H9 (cell line): ENCODE data around the gene PDE2A. TPM values are rescaled to one million over a fixed set of nuclear protein-coding genes. Genes with fewer than 3 reads are reported as not detected.

Experiments used
- DNase-seq: peaks from one replicate; pipeline ENCODE4 v3.0.0-alpha.2; 2017
- H2AFZ ChIP-seq: one replicate; pipeline ENCODE4 v1.6.1; 2013; ENCODE audit warnings: mild to moderate bottlenecking, low read length, control low read depth, moderate library complexity
- H2AK5ac ChIP-seq: 2 replicates; pipeline ENCODE4 v1.6.1; 2013; ENCODE audit warnings: low read length, control low read depth, mixed read lengths; ENCODE audit not compliant: insufficient read length
- H2BK120ac ChIP-seq: one replicate; pipeline ENCODE4 v1.6.1; 2013; ENCODE audit warnings: low read depth, mild to moderate bottlenecking, low read length, control low read depth, inconsistent platforms; ENCODE audit not compliant: poor library complexity, severe bottlenecking
- H2BK12ac ChIP-seq: 2 replicates; pipeline ENCODE4 v1.6.1; 2013; ENCODE audit warnings: low read length, control low read depth, mixed read lengths, low read depth; ENCODE audit not compliant: insufficient read length
- H2BK15ac ChIP-seq: 2 replicates; pipeline ENCODE4 v1.6.1; 2013; ENCODE audit warnings: low read depth, low read length, control low read depth
- H2BK20ac ChIP-seq: one replicate; pipeline ENCODE4 v1.6.1; 2013; ENCODE audit warnings: low read depth, mild to moderate bottlenecking, low read length, control low read depth, inconsistent platforms; ENCODE audit not compliant: poor library complexity, severe bottlenecking
- H2BK5ac ChIP-seq: 2 replicates; pipeline ENCODE4 v1.6.1; 2013; ENCODE audit warnings: low read length, control low read depth, mixed read lengths; ENCODE audit not compliant: insufficient read length
- H3K14ac ChIP-seq: 2 replicates; pipeline ENCODE4 v1.6.1; 2013; ENCODE audit warnings: low read length, control low read depth; ENCODE audit not compliant: insufficient read depth
- H3K18ac ChIP-seq: 2 replicates; pipeline ENCODE4 v1.6.1; 2013; ENCODE audit warnings: low read depth, mild to moderate bottlenecking, mixed read lengths, low read length, control low read depth; ENCODE audit not compliant: insufficient read length
- H3K23ac ChIP-seq: 2 replicates; pipeline ENCODE4 v1.6.1; 2013; ENCODE audit warnings: low read length, control low read depth, mixed read lengths, low read depth; ENCODE audit not compliant: insufficient read length
- H3K23me2 ChIP-seq: 2 replicates; pipeline ENCODE4 v1.6.1; 2013; ENCODE audit warnings: low read depth, mild to moderate bottlenecking, mixed read lengths, low read length, control low read depth; ENCODE audit not compliant: insufficient read length, poor library complexity, severe bottlenecking
- H3K27ac ChIP-seq: 2 replicates; pipeline ENCODE4 v1.5.1; 2013; ENCODE audit warnings: low read length, control low read depth, mixed read lengths, low read depth; ENCODE audit not compliant: insufficient read length
- H3K27me3 ChIP-seq: 2 replicates; pipeline ENCODE4 v1.6.1; 2013; ENCODE audit warnings: low read length, control low read depth, inconsistent platforms; ENCODE audit not compliant: insufficient read depth
- H3K4ac ChIP-seq: 2 replicates; pipeline ENCODE4 v1.6.1; 2013; ENCODE audit warnings: low read depth, mild to moderate bottlenecking, control low read depth, inconsistent platforms, low read length, moderate library complexity
- H3K4me1 ChIP-seq: 2 replicates; pipeline ENCODE4 v1.6.1; 2013; ENCODE audit warnings: low read length, control low read depth, inconsistent platforms; ENCODE audit not compliant: insufficient read depth
- H3K4me2 ChIP-seq: 2 replicates; pipeline ENCODE4 v1.6.1; 2013; ENCODE audit warnings: low read length, control low read depth, mixed read lengths; ENCODE audit not compliant: insufficient read length, insufficient read depth
- H3K56ac ChIP-seq: 2 replicates; pipeline ENCODE4 v1.6.1; 2013; ENCODE audit warnings: low read depth, mild to moderate bottlenecking, mixed read lengths, low read length, control low read depth; ENCODE audit not compliant: insufficient read length
- H3K79me1 ChIP-seq: 2 replicates; pipeline ENCODE4 v1.6.1; 2013; ENCODE audit warnings: low read depth, mild to moderate bottlenecking, moderate library complexity, low read length, control low read depth, inconsistent platforms; ENCODE audit not compliant: insufficient read depth, poor library complexity, severe bottlenecking
- H3K79me2 ChIP-seq: 2 replicates; pipeline ENCODE4 v1.6.1; 2013; ENCODE audit warnings: low read length, control low read depth, inconsistent platforms; ENCODE audit not compliant: insufficient read depth
- H3K9ac ChIP-seq: 2 replicates; pipeline ENCODE4 v1.6.1; 2013; ENCODE audit warnings: low read length, control low read depth, mixed read lengths; ENCODE audit not compliant: insufficient read length; ENCODE audit errors: extremely low read depth
- H3K9me3 ChIP-seq: one replicate; pipeline ENCODE4 v1.6.1; 2013; ENCODE audit warnings: low read depth, low read length, inconsistent platforms; ENCODE audit not compliant: control insufficient read depth
- H3T11ph ChIP-seq: one replicate; pipeline ENCODE4 v1.6.1; 2013; ENCODE audit warnings: mild to moderate bottlenecking, low read length, control low read depth, inconsistent platforms
- H4K20me1 ChIP-seq: one replicate; pipeline ENCODE4 v1.6.1; 2013; ENCODE audit not compliant: control insufficient read depth, insufficient read length, insufficient read depth
- H4K5ac ChIP-seq: 2 replicates; pipeline ENCODE4 v1.6.1; 2013; ENCODE audit warnings: low read depth, mild to moderate bottlenecking, mixed read lengths, low read length, control low read depth; ENCODE audit not compliant: insufficient read length
- H4K8ac ChIP-seq: replicated peaks from 2 replicates; pipeline ENCODE4 v1.6.1; 2013; ENCODE audit warnings: low read length, control low read depth, mixed read lengths, low read depth; ENCODE audit not compliant: insufficient read length
- H4K91ac ChIP-seq: 2 replicates; pipeline ENCODE4 v1.6.1; 2013; ENCODE audit warnings: low read depth, mild to moderate bottlenecking, moderate library complexity, mixed read lengths, low read length, control low read depth; ENCODE audit not compliant: insufficient read length
- H3K27ac Mint-ChIP-seq, 3 experiments: 2 replicates in 2 of 3; 3 replicates in 1 of 3; pipeline ENCODE4 v1.8.0; 2020 to 2021; ENCODE audit warnings: mixed read lengths in 3 of 3, mild to moderate bottlenecking in 1 of 3, moderate library complexity in 1 of 3
- H3K27me3 Mint-ChIP-seq: 2 replicates; pipeline ENCODE4 v1.8.0; 2021; ENCODE audit warnings: low read depth, mild to moderate bottlenecking, moderate library complexity, mixed read lengths
- H3K36me3 Mint-ChIP-seq, 3 experiments: 2 replicates in 2 of 3; 3 replicates in 1 of 3; pipeline ENCODE4 v1.8.0; 2020 to 2021; ENCODE audit warnings: low read depth in 3 of 3, mixed read lengths in 3 of 3; ENCODE audit not compliant: insufficient read depth in 1 of 3
- H3K4me1 Mint-ChIP-seq, 2 experiments: 2 replicates each; pipeline ENCODE4 v1.8.0; 2020; ENCODE audit warnings: mixed read lengths in 2 of 2
- H3K4me3 Mint-ChIP-seq, 2 experiments: 2 replicates in 1 of 2; 3 replicates in 1 of 2; pipeline ENCODE4 v1.8.0; 2020 to 2021; ENCODE audit warnings: mild to moderate bottlenecking in 2 of 2, mixed read lengths in 2 of 2, moderate library complexity in 1 of 2
- H3K9me3 Mint-ChIP-seq, 2 experiments: 2 replicates in 1 of 2; 3 replicates in 1 of 2; pipeline ENCODE4 v1.8.0; 2020; ENCODE audit warnings: mild to moderate bottlenecking in 2 of 2, mixed read lengths in 2 of 2, moderate library complexity in 1 of 2
- WGBS: extraction: QIAGEN DNeasy Blood & Tissue Kit; methylation state at CpG from one replicate; pipeline ENCODE4 v1.1.7; 2013; ENCODE audit warnings: missing lambda C conversion rate, low lambda C conversion rate, mixed read lengths; ENCODE audit not compliant: insufficient read length; ENCODE audit errors: extremely low coverage; 5-methylcytosine and 5-hydroxymethylcytosine counted together
- total RNA-seq: library from RNA; stranded (reverse); gene quantifications from 2 replicates; pipeline ENCODE4 v1.2.1, GENCODE V29; 2021
- TF ChIP-seq, protein P1 (sequence below): fragments of 200-600 bp; sonication (generic); conservative IDR thresholded peaks from 3 replicates; pipeline ENCODE4 v1.8.0; 2021; ENCODE audit warnings: antibody characterized with exemption, mild to moderate bottlenecking

Gene PDE2A
- total RNA-seq, 1 experiment from 2014 or later, result 3.4 TPM

GRCh38 chr11:72543849-72544542 lies 130.2 kb downstream of the PDE2A start:
- Histone ChIP-seq H2BK12ac (no peak overlapping the region), H3K79me1 (no peaks in the 10 kb centered on the region), H3K23me2 (no peaks in the 10 kb centered on the region), H2AK5ac (no peak overlapping the region), H2BK20ac (no peak overlapping the region), H3K18ac (no peak overlapping the region), H3K14ac (no peak overlapping the region), H3K27me3 (no peaks in the 10 kb centered on the region), H3K9ac (no peak overlapping the region), H3K23ac (no peak overlapping the region), H3T11ph (no peak overlapping the region), H2BK5ac (no peak overlapping the region), H4K91ac (no peak overlapping the region), H2AFZ (no peak overlapping the region), H4K8ac (no peak overlapping the region), H3K79me2 (no peaks in the 10 kb centered on the region), H3K4ac (no peak overlapping the region), H3K27ac (no peak overlapping the region), H2BK15ac (no peak overlapping the region), H4K5ac (no peak overlapping the region), H3K4me1 (no peaks in the 10 kb centered on the region), H2BK120ac (no peak overlapping the region), H4K20me1 (peaks cover 2% of the 10 kb centered on the region), H3K9me3 (no peaks in the 10 kb centered on the region), H3K4me2 (no peak overlapping the region), H3K56ac (no peak overlapping the region)
- Mint-ChIP-seq H3K4me1 (no peaks in the 10 kb centered on the region), H3K4me3 (no peak overlapping the region), H3K9me3 (no peaks in the 10 kb centered on the region), H3K27me3 (peaks cover 38% of the 10 kb centered on the region), H3K27ac (no peak overlapping the region), H3K36me3 (no peaks in the 10 kb centered on the region)
- TF ChIP-seq, protein P1, sequence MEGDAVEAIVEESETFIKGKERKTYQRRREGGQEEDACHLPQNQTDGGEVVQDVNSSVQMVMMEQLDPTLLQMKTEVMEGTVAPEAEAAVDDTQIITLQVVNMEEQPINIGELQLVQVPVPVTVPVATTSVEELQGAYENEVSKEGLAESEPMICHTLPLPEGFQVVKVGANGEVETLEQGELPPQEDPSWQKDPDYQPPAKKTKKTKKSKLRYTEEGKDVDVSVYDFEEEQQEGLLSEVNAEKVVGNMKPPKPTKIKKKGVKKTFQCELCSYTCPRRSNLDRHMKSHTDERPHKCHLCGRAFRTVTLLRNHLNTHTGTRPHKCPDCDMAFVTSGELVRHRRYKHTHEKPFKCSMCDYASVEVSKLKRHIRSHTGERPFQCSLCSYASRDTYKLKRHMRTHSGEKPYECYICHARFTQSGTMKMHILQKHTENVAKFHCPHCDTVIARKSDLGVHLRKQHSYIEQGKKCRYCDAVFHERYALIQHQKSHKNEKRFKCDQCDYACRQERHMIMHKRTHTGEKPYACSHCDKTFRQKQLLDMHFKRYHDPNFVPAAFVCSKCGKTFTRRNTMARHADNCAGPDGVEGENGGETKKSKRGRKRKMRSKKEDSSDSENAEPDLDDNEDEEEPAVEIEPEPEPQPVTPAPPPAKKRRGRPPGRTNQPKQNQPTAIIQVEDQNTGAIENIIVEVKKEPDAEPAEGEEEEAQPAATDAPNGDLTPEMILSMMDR, result no peak
- no peak for DNase-seq
- no CpG with 5 or more reads among the region's 6 CpGs for WGBS
